Suprapubic skin (tissue), 4 donors: Measurements from ENCODE around the gene DBNDD2. TPM values are rescaled to one million over a fixed set of nuclear protein-coding genes. Genes with fewer than 3 reads are reported as not detected.

ENCODE experiments used
- DNase-seq, 2 donors: peaks; one replicate each; pipeline ENCODE4 v3.0.0-alpha.2; 2019; ENCODE audit warnings: low spot score in 2 of 2
- H3K27ac ChIP-seq: fragments of 200-600 bp; sonication (generic); one replicate; pipeline ENCODE4 v1.5.1; 2019
- H3K27me3 ChIP-seq: fragments of 200-600 bp; sonication (generic); one replicate; pipeline ENCODE4 v1.5.1; 2019
- H3K36me3 ChIP-seq: fragments of 200-600 bp; sonication (generic); one replicate; pipeline ENCODE4 v1.5.1; 2019
- H3K4me1 ChIP-seq: fragments of 200-600 bp; sonication (generic); one replicate; pipeline ENCODE4 v1.5.1; 2019
- H3K4me3 ChIP-seq: fragments of 200-600 bp; sonication (generic); one replicate; pipeline ENCODE4 v1.5.1; 2019; ENCODE audit warnings: mild to moderate bottlenecking
- H3K9me3 ChIP-seq: fragments of 200-600 bp; sonication (generic); one replicate; pipeline ENCODE4 v1.5.1; 2019
- EP300 ChIP-seq: sonication (generic); formaldehyde crosslinking; IDR thresholded peaks from one replicate; pipeline ENCODE4 v1.6.1; 2017; ENCODE audit warnings: antibody characterized with exemption
- POLR2A ChIP-seq, 2 donors: fragments of 450-650 bp; IDR thresholded peaks; one replicate each; pipeline ENCODE4 v1.6.1; 2017; ENCODE audit warnings: antibody characterized with exemption in 2 of 2, mild to moderate bottlenecking in 2 of 2, moderate library complexity in 2 of 2
- POLR2AphosphoS5 ChIP-seq, 3 donors: sonication (generic); formaldehyde crosslinking; IDR thresholded peaks; one replicate each; pipeline ENCODE4 v1.6.1; 2017; ENCODE audit warnings: antibody characterized with exemption in 3 of 3
- WGBS: methylation state at CpG from one replicate; pipeline ENCODE4 v1.1.5; 2018; 5-methylcytosine and 5-hydroxymethylcytosine counted together
- total RNA-seq, 4 donors: library from RNA; depleted of rRNA; stranded (reverse); fragments of >200 nt; gene quantifications; one replicate each; pipeline ENCODE4 v1.1.0, GENCODE V29; 2016
- TF ChIP-seq, protein P1 (sequence below), 2 donors: fragments of 200-600 bp in 1 of 2; fragments of 450-650 bp in 1 of 2; sonication (generic) in 1 of 2; IDR thresholded peaks; one replicate each; pipeline ENCODE4 v1.5.1; 2016 to 2019; ENCODE audit warnings: antibody characterized with exemption in 2 of 2, mild to moderate bottlenecking in 1 of 2, moderate library complexity in 1 of 2

The DBNDD2 gene
- total RNA-seq, 4 donors from 2014 or later = 42.4 to 72.3 (median 49.7) TPM

DNA sequence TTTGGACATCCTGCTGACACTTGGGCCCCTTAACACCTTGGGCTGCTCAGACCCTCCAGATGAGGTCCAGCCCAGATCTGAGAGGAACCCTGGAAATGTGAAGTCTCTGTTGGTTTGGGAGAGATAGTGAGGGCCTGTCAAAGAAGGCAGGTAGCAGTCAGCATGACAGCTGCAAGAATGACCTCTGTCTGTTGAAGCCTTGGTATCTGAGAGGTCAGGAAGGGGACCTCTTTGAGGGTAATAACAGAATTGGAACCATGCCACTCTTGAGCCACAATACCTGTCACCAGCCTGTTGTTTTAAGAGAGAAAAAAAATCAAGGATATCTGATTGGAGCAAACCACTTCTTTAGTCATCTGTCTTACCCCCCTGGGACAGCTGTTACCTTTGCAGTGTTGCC, 41.0 kb upstream of the DBNDD2 start:
- Histone ChIP-seq H3K9me3 (no peaks in the 10 kb centered on the region), H3K4me1 (peaks cover 21% of the 10 kb centered on the region), H3K27ac (no peak overlapping the region), H3K27me3 (no peaks in the 10 kb centered on the region), H3K36me3 (peaks cover 32% of the 10 kb centered on the region), H3K4me3 (no peak overlapping the region)
- DNase-seq = no peak
- TF ChIP-seq EP300 (no peak), POLR2AphosphoS5 (IDR thresholded peaks at IDR 0.05) (no peak), POLR2A (IDR thresholded peaks at IDR 0.05) (no peak)
- TF ChIP-seq, protein P1, sequence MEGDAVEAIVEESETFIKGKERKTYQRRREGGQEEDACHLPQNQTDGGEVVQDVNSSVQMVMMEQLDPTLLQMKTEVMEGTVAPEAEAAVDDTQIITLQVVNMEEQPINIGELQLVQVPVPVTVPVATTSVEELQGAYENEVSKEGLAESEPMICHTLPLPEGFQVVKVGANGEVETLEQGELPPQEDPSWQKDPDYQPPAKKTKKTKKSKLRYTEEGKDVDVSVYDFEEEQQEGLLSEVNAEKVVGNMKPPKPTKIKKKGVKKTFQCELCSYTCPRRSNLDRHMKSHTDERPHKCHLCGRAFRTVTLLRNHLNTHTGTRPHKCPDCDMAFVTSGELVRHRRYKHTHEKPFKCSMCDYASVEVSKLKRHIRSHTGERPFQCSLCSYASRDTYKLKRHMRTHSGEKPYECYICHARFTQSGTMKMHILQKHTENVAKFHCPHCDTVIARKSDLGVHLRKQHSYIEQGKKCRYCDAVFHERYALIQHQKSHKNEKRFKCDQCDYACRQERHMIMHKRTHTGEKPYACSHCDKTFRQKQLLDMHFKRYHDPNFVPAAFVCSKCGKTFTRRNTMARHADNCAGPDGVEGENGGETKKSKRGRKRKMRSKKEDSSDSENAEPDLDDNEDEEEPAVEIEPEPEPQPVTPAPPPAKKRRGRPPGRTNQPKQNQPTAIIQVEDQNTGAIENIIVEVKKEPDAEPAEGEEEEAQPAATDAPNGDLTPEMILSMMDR (IDR thresholded peaks at IDR 0.05) = no peak

DNA sequence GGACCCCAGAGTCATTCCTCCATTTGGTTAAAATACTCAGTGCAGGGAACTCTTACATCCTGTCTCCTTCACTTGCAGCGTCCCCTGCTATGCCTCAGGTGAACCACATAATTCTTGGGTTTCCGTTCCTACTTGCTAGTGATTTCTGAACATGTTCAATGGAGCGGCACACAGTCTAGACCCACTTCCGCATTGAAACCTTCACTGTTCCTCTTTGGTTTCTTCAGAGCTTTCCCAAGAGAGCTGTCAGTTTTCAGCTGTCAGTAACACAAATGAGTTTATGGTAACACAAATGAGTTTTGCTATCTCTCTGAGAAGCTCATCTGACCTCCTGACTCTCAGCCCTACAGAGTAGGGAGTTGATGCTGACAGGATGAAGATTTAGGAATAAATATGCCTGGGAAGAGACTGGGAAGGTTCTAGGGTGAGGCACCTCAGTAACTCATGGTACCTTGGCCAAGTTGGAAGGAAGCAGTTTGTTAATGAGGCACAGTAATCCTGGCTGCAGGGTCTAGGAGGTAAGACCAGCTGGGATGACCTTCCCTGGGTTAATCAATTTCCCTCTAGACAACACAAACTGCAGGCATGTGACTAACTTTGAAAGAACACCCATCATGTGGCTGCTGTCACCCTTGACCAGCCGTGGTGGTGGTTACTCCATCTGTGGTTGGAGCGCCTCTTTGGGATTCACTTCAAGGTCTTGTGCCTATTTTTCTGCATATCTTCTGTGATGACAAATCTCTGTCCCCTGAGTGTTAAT, 39.7 kb upstream of the DBNDD2 start:
- H3K36me3 ChIP-seq = peaks cover 32% of the 10 kb centered on the region
- H3K27ac ChIP-seq = no peak overlapping the region
- peaks cover 27% of the 10 kb centered on the region for H3K4me1 ChIP-seq
- DNase-seq = no peak
- H3K9me3 ChIP-seq = no peaks in the 10 kb centered on the region
- H3K4me3 ChIP-seq = no peak overlapping the region
- TF ChIP-seq, protein P1 (IDR thresholded peaks at IDR 0.05) = no peak
- TF ChIP-seq POLR2A (IDR thresholded peaks at IDR 0.05) (no peak), EP300 (no peak), POLR2AphosphoS5 (IDR thresholded peaks at IDR 0.05) (no peak)
- H3K27me3 ChIP-seq = no peaks in the 10 kb centered on the region
- WGBS = 73% methylated on average over 6 of the region's 6 CpGs

DNA sequence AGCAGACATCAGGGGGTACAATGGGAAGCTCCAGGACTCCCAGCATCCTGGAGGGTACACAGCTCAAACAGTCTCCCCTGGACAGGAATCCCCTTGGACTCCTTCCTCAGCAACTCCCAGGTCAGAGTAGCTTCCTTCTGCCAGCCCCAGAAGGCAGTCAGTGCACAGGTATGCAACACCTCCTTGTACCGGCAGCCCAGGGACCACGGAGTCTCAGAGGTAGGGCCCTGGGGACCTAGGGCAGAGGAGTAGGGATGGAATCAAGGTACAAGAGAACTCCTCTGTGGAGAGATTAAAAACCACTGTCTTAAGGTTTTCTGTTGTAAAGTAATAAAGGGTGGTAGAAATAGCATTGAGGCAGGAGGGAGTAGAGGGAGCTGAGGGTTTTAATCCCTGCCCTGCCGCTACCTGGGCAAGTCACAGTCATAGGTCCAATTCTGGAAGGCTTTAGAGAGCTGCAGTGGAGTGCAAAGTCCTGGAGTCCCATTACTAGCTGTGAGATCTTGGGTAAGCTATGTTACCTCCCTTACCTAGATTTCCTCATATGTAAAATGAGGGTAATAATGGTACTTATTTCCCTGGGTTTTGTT, 37.4 kb upstream of the DBNDD2 start:
- TF ChIP-seq POLR2AphosphoS5 (IDR thresholded peaks at IDR 0.05) = no peak
- TF ChIP-seq POLR2A (IDR thresholded peaks at IDR 0.05) = no peak
- TF ChIP-seq, protein P1 (IDR thresholded peaks at IDR 0.05) = no peak
- no peak for TF ChIP-seq EP300
- DNase-seq = no peak
- peaks cover 30% of the 10 kb centered on the region for H3K36me3 ChIP-seq
- no peak overlapping the region for H3K4me3 ChIP-seq
- H3K27ac ChIP-seq = no peak overlapping the region
- WGBS = 91% methylated on average over 3 of the region's 3 CpGs
- no peaks in the 10 kb centered on the region for H3K27me3 ChIP-seq
- H3K4me1 ChIP-seq = peaks cover 17% of the 10 kb centered on the region
- no peaks in the 10 kb centered on the region for H3K9me3 ChIP-seq

DNA sequence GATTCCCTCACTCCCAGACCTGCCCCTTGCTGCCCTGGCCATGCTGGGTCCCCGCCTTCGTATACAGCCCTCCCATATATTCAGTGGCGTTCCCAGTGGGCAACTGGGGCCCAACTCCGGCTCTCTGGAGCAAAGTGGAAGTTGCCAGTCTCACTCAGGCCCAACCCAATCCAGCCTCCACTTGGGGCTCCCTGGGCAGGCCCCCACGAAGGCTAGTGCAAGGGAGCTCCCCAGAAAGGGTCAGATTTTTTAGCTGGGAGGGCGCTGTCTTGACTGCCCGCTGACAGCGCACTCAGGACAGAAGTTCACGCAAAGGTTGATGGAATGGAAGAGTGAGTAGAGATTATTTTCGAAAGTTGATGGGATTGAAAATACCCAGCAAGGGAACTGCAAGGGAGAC, 35.8 kb upstream of the DBNDD2 start:
- H3K4me1 ChIP-seq = peaks cover 17% of the 10 kb centered on the region
- H3K9me3 ChIP-seq = no peaks in the 10 kb centered on the region
- DNase-seq = no peak
- peaks cover 14% of the 10 kb centered on the region for H3K36me3 ChIP-seq
- WGBS = 88% methylated on average over 10 of the region's 10 CpGs
- H3K27me3 ChIP-seq = no peaks in the 10 kb centered on the region
- H3K27ac ChIP-seq = no peak overlapping the region
- peak overlapping the region; percentile 44 for H3K4me3 ChIP-seq
- TF ChIP-seq, protein P1 (IDR thresholded peaks at IDR 0.05) = no peak
- TF ChIP-seq EP300 (no peak), POLR2AphosphoS5 (IDR thresholded peaks at IDR 0.05) (no peak), POLR2A (IDR thresholded peaks at IDR 0.05) (no peak)

DNA sequence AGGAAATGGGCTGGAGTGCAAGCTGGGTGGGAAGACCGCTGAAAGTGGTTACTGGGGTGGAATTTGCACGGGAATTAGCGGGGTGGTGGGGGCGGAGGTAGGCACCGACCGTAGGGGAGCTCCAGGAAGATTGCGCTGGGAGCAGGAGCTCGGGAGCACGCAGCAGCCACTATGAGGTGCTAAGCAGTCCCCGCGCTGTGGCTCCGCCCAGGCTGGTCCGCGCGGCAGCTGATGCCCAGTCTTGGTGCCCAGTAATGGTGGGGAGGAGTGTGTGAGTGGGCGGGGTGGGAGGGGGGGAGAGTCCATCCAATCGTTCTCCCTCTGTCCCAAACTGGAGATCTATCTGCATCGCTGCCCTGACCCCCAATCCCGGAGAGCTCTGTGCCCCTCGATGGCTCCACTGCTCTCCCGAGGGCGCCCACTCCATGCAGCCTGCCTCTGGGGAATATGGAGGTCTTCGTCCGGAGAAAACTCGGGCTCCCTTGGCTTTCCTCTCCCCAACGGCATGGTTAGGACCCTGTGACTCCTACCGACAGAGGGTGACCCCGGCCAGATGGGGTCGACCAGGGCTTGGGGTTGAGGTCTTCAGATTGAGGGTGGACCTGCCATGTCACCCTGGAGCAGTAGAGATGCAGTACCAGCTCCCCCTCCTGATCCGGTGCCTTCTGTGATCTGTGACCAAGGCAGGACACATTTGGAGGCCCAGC, 35.3 kb upstream of the DBNDD2 start:
- Histone ChIP-seq H3K27ac (no peak overlapping the region), H3K27me3 (no peaks in the 10 kb centered on the region), H3K4me3 (peak overlapping the region; percentile 44), H3K36me3 (peaks cover 9% of the 10 kb centered on the region), H3K9me3 (no peaks in the 10 kb centered on the region), H3K4me1 (peaks cover 17% of the 10 kb centered on the region)
- no peak for DNase-seq
- TF ChIP-seq POLR2AphosphoS5 (IDR thresholded peaks at IDR 0.05) (no peak), EP300 (no peak), POLR2A (IDR thresholded peaks at IDR 0.05) (no peak)
- WGBS = 33% methylated on average over 9 of the region's 30 CpGs
